ENCODE measurements around the gene NEK2.
A peak's percentile ranks its signal among the peaks of the same experiment; 100 is the strongest.
"Not testable (repeated sequence)": the region's sequence is repeated elsewhere in the genome, so short reads cannot be mapped to it uniquely, and the experiment has no call there.

Gene NEK2

GRCh38 chr1:211650904-211651303 lies 24.5 kb downstream of the NEK2 start:
- DNase-seq (ENCODE audit: low read depth), result no peak

GRCh38 chr1:211648980-211649934 lies 26.2 kb downstream of the NEK2 start:
- DNase-seq (ENCODE audit: low read depth), result no peak

- no peak for DNase-seq (ENCODE audit: low read depth)
Observed at GRCh38 chr1:211648336-211648735, 27.1 kb downstream of the NEK2 start.

- DNase-seq (ENCODE audit: low read depth), result no peak
Observed at GRCh38 chr1:211647711-211648121, 27.7 kb downstream of the NEK2 start.

GRCh38 chr1:211646566-211646965 lies 28.9 kb downstream of the NEK2 start:
- no peak for DNase-seq (ENCODE audit: low read depth)

- DNase-seq (ENCODE audit: low read depth), result not testable (repeated sequence)
Observed at GRCh38 chr1:211645601-211646000, 29.8 kb downstream of the NEK2 start.

GRCh38 chr1:211644653-211645052 lies 30.8 kb downstream of the NEK2 start:
- no peak for DNase-seq (ENCODE audit: low read depth)

- no peak for DNase-seq (ENCODE audit: low read depth)
Observed at GRCh38 chr1:211643324-211644212, 31.9 kb downstream of the NEK2 start.

- DNase-seq (ENCODE audit: low read depth), result no peak
Observed at GRCh38 chr1:211642870-211643269, 32.6 kb downstream of the NEK2 start.

- no peak for DNase-seq (ENCODE audit: low read depth)
Observed at GRCh38 chr1:211641942-211642341, 33.5 kb downstream of the NEK2 start.

- DNase-seq (ENCODE audit: low read depth), result no peak
Observed at GRCh38 chr1:211641044-211641800, 34.2 kb downstream of the NEK2 start.

GRCh38 chr1:211640301-211640630 lies 35.2 kb downstream of the NEK2 start:
- no peak for DNase-seq (ENCODE audit: low read depth)

- DNase-seq (ENCODE audit: low read depth), result peak; percentile 93
Observed at GRCh38 chr1:211639475-211640300, 35.7 kb downstream of the NEK2 start.

- DNase-seq (ENCODE audit: low read depth), result no peak
Observed at GRCh38 chr1:211638689-211639101, 36.7 kb downstream of the NEK2 start.

GRCh38 chr1:211638246-211638645 lies 37.2 kb downstream of the NEK2 start:
- no peak for DNase-seq (ENCODE audit: low read depth)

GRCh38 chr1:211637066-211637465 lies 38.4 kb downstream of the NEK2 start:
- DNase-seq (ENCODE audit: low read depth), result no peak

GRCh38 chr1:211636575-211637029 lies 38.8 kb downstream of the NEK2 start:
- peak; percentile 83 for DNase-seq (ENCODE audit: low read depth)

GRCh38 chr1:211635597-211636205 lies 39.7 kb downstream of the NEK2 start:
- peak; percentile 85 for DNase-seq (ENCODE audit: low read depth)

GRCh38 chr1:211634931-211635330 lies 40.5 kb downstream of the NEK2 start:
- DNase-seq (ENCODE audit: low read depth), result no peak

- DNase-seq (ENCODE audit: low read depth), result no peak
Observed at GRCh38 chr1:211634461-211634860, 41.0 kb downstream of the NEK2 start.

GRCh38 chr1:211633524-211633846 lies 41.9 kb downstream of the NEK2 start:
- DNase-seq (ENCODE audit: low read depth), result no peak
